HepG2 (cell line): ENCODE measurements around the gene AGFG1. TPM values are rescaled to one million over a fixed set of nuclear protein-coding genes. Genes with fewer than 3 reads are reported as not detected.
A peak's percentile ranks its signal among the peaks of the same experiment; 100 is the strongest.

Source experiments
- ARHGAP35 ChIP-seq: sonication (generic); formaldehyde crosslinking; IDR thresholded peaks from 2 replicates; pipeline ENCODE4 v1.9.0; 2022; ENCODE audit warnings: mild to moderate bottlenecking, inconsistent platforms, moderate library complexity, missing genetic modification reagents, borderline replicate concordance
- ATM ChIP-seq: fragments of 450-650 bp; IDR thresholded peaks from 2 replicates; pipeline ENCODE4 v1.7.1; 2017; ENCODE audit warnings: mild to moderate bottlenecking, borderline replicate concordance
- FOXA1 ChIP-seq, 2 experiments: fragments of 450-650 bp in 1 of 2; sonication (generic) in 1 of 2; formaldehyde crosslinking in 1 of 2; IDR thresholded peaks; 2 replicates each; pipeline versions ENCODE4 v1.4.0 to v1.6.1; 2016 to 2020; ENCODE audit warnings: missing genetic modification reagents in 1 of 2
- FOXP1 ChIP-seq, 2 experiments: fragments of 450-650 bp in 1 of 2; IDR thresholded peaks; 2 replicates each; pipeline ENCODE4 v1.6.1; 2017 to 2018; ENCODE audit warnings: antibody characterized with exemption in 1 of 2
- GRHL1 ChIP-seq: sonication (generic); formaldehyde crosslinking; conservative IDR thresholded peaks from 2 replicates; pipeline ENCODE4 v1.8.0; 2022; ENCODE audit warnings: missing genetic modification reagents
- GZF1 ChIP-seq: sonication (generic); formaldehyde crosslinking; IDR thresholded peaks from 2 replicates; pipeline ENCODE4 v1.5.1; 2020; ENCODE audit warnings: mild to moderate bottlenecking, missing genetic modification reagents
- HHEX ChIP-seq: IDR thresholded peaks from 2 replicates; pipeline ENCODE4 v1.6.1; 2016; ENCODE audit warnings: control low read depth
- HNF4G ChIP-seq, 2 experiments: sonication (generic) in 1 of 2; formaldehyde crosslinking in 1 of 2; IDR thresholded peaks; 2 replicates each; pipeline versions ENCODE4 v1.4.0 to v1.6.1; 2011 to 2020; ENCODE audit warnings: borderline replicate concordance in 2 of 2, low read depth in 2 of 2, mild to moderate bottlenecking in 2 of 2, low read length in 1 of 2, missing genetic modification reagents in 1 of 2, moderate library complexity in 1 of 2
- MAZ ChIP-seq, 2 experiments: sonication (generic) in 1 of 2; formaldehyde crosslinking in 1 of 2; IDR thresholded peaks; 2 replicates each; pipeline versions ENCODE4 v1.5.0 to v1.6.1; 2012 to 2020; ENCODE audit warnings: low read depth in 2 of 2, mild to moderate bottlenecking in 2 of 2, borderline replicate concordance in 1 of 2, improper control_type of control experiment in 1 of 2, low read length in 1 of 2, missing genetic modification reagents in 1 of 2, moderate library complexity in 1 of 2
- NFE2 ChIP-seq: sonication (generic); formaldehyde crosslinking; IDR thresholded peaks from 2 replicates; pipeline ENCODE4 v1.4.0; 2020; ENCODE audit warnings: missing genetic modification reagents
- NFRKB ChIP-seq: fragments of 450-650 bp; IDR thresholded peaks from 2 replicates; pipeline ENCODE4 v1.6.1; 2017
- POGK ChIP-seq: sonication (generic); formaldehyde crosslinking; conservative IDR thresholded peaks from 2 replicates; pipeline ENCODE4 v1.8.0; 2022; ENCODE audit warnings: mild to moderate bottlenecking, moderate library complexity, missing genetic modification reagents
- RARA ChIP-seq: IDR thresholded peaks from 2 replicates; pipeline ENCODE4 v1.6.1; 2016; ENCODE audit warnings: missing genetic modification reagents, missing compliant biosample characterization
- RXRB ChIP-seq: IDR thresholded peaks from 2 replicates; pipeline ENCODE4 v1.6.1; 2016; ENCODE audit warnings: borderline replicate concordance, missing genetic modification reagents, missing compliant biosample characterization
- SNAI1 ChIP-seq: sonication (generic); formaldehyde crosslinking; IDR thresholded peaks from 2 replicates; pipeline ENCODE4 v1.5.0; 2020; ENCODE audit warnings: mild to moderate bottlenecking, missing genetic modification reagents, borderline replicate concordance
- ZFP36L1 ChIP-seq: sonication (generic); formaldehyde crosslinking; IDR thresholded peaks from 2 replicates; pipeline ENCODE4 v1.8.0; 2022; ENCODE audit warnings: mild to moderate bottlenecking, missing genetic modification reagents, moderate library complexity
- ZNF282 ChIP-seq: fragments of 450-650 bp; IDR thresholded peaks from 2 replicates; pipeline ENCODE4 v1.6.1; 2018; ENCODE audit not compliant: partially characterized antibody
- ZNF292 ChIP-seq: sonication (generic); formaldehyde crosslinking; IDR thresholded peaks from 2 replicates; pipeline ENCODE4 v1.8.1; 2022; ENCODE audit warnings: mild to moderate bottlenecking, low read depth, missing genetic modification reagents, borderline replicate concordance
- ZNF354B ChIP-seq: sonication (generic); formaldehyde crosslinking; IDR thresholded peaks from 2 replicates; pipeline ENCODE4 v1.8.0; 2022; ENCODE audit warnings: mild to moderate bottlenecking, missing genetic modification reagents
- ZNF549 ChIP-seq: sonication (generic); formaldehyde crosslinking; IDR thresholded peaks from 2 replicates; pipeline ENCODE4 v1.5.0; 2020; ENCODE audit warnings: missing genetic modification reagents
- ZNF747 ChIP-seq: sonication (generic); formaldehyde crosslinking; IDR thresholded peaks from 2 replicates; pipeline ENCODE4 v1.8.1; 2023; ENCODE audit warnings: missing genetic modification reagents, mild to moderate bottlenecking, borderline replicate concordance
- ZNF770 ChIP-seq: sonication (generic); formaldehyde crosslinking; IDR thresholded peaks from 2 replicates; pipeline ENCODE4 v1.5.0; 2020; ENCODE audit warnings: mild to moderate bottlenecking, missing genetic modification reagents
- ZNF792 ChIP-seq: IDR thresholded peaks from 2 replicates; pipeline ENCODE4 v1.6.1; 2016
- ZNF83 ChIP-seq: sonication (generic); formaldehyde crosslinking; IDR thresholded peaks from 2 replicates; pipeline ENCODE4 v1.4.0; 2020; ENCODE audit warnings: missing genetic modification reagents, mild to moderate bottlenecking, borderline replicate concordance
- ZSCAN25 ChIP-seq: sonication (generic); formaldehyde crosslinking; IDR thresholded peaks from 2 replicates; pipeline ENCODE4 v1.8.0; 2022; ENCODE audit warnings: mild to moderate bottlenecking, missing genetic modification reagents
- ZSCAN30 ChIP-seq: sonication (generic); formaldehyde crosslinking; IDR thresholded peaks from 2 replicates; pipeline ENCODE4 v1.5.0; 2020; ENCODE audit warnings: mild to moderate bottlenecking, missing genetic modification reagents
- polyA plus RNA-seq, 8 experiments: library from polyadenylated mRNA; depleted of rRNA in 3 of 8; stranded (reverse) in 7 of 8; unstranded in 1 of 8; fragments of >200 nt; fragmentation: Illumina TruSeq in 4 of 8; extraction: Trizol in 4 of 8; gene quantifications; 2 replicates each; pipeline versions ENCODE4 v1.2.1 to v1.2.3, GENCODE V29; 2011 to 2016; ENCODE audit warnings: low read depth in 4 of 8, missing spikeins in 1 of 8, mixed read lengths in 1 of 8; ENCODE audit not compliant: insufficient read depth in 1 of 8
- total RNA-seq, 5 experiments: library from RNA; depleted of rRNA; stranded (reverse); fragments of >200 nt; fragmentation: Illumina TruSeq; extraction: Trizol; gene quantifications; 2 replicates each; pipeline ENCODE4 v1.2.3, GENCODE V29; 2016; ENCODE audit warnings: low read depth in 1 of 5

The AGFG1 gene
- total and polyA plus RNA-seq, 2 of the 13 experiments (the other 11 are each of a cell fraction or from before 2014, with no cell fraction given), result 145 to 168 TPM

- TF ChIP-seq ZNF354B (no peak), POGK (CRISPR knock-in tag) (peak; percentile 50; the same call in 1 of the 2 replicates), ZSCAN30 (CRISPR knock-in tag) (no peak), FOXA1 (IDR thresholded peaks at IDR 0.05) (0 out of 2 replicates have a peak, but pooled peaks have one; percentile 13), FOXA1 (CRISPR knock-in tag; IDR thresholded peaks at IDR 0.05) (peak; percentile 93), NFRKB (no peak), FOXP1 (IDR thresholded peaks at IDR 0.05) (no peak), FOXP1 (CRISPR knock-in tag; IDR thresholded peaks at IDR 0.05) (peak; percentile 90), ATM (no peak), RARA (peak; percentile 86), ZSCAN25 (CRISPR knock-in tag) (no peak), ZNF282 (no peak), SNAI1 (CRISPR knock-in tag) (no peak), ZNF292 (CRISPR knock-in tag) (peak; percentile 75; the same call in 1 of the 2 replicates), ARHGAP35 (CRISPR knock-in tag) (no peak), ZFP36L1 (CRISPR knock-in tag) (no peak), NFE2 (CRISPR knock-in tag) (no peak), HHEX (peak; percentile 47; the same call in 1 of the 2 replicates), ZNF747 (no peak; the same call in 1 of the 2 replicates), RXRB (CRISPR knock-in tag) (peak; percentile 84), ZNF549 (no peak), GRHL1 (no peak), ZNF83 (no peak), GZF1 (CRISPR knock-in tag) (no peak), HNF4G (IDR thresholded peaks at IDR 0.05; ENCODE audit: borderline replicate concordance, low read depth, low read length) (peak; percentile 98), HNF4G (CRISPR knock-in tag; IDR thresholded peaks at IDR 0.05; ENCODE audit: borderline replicate concordance, low read depth) (peak; percentile 87), ZNF770 (CRISPR knock-in tag) (peak; percentile 88), MAZ (IDR thresholded peaks at IDR 0.05; ENCODE audit: borderline replicate concordance, low read depth, low read length) (no peak), MAZ (CRISPR knock-in tag; IDR thresholded peaks at IDR 0.05; ENCODE audit: low read depth) (no peak), ZNF792 (CRISPR knock-in tag) (no peak)
These were observed 17.6 kb upstream of the AGFG1 start (continued) for GRCh38 chr2:227454323-227454860.
